Activated CD4-positive, alpha-beta T cell treated with anti-CD3 and anti-CD28 coated beads, Interleukin-2, amount 10 ng/mL, durations not matched to agents 24 days and 14 days (primary cell): ENCODE measurements around the gene MBOAT7. TPM values are rescaled to one million over a fixed set of nuclear protein-coding genes. Genes with fewer than 3 reads are reported as not detected.
A peak's percentile ranks its signal among the peaks of the same experiment; 100 is the strongest.
"Not testable (repeated sequence)": the region's sequence is repeated elsewhere in the genome, so short reads cannot be mapped to it uniquely, and the experiment has no call there.

ENCODE experiments used
- DNase-seq: peaks from one replicate; pipeline ENCODE4 v3.0.0; 2022
- H3K27ac Mint-ChIP-seq: one replicate; pipeline ENCODE4 v1.8.0; 2022; ENCODE audit warnings: mild to moderate bottlenecking, mixed read lengths
- H3K27me3 Mint-ChIP-seq: one replicate; pipeline ENCODE4 v1.8.0; 2022; ENCODE audit warnings: mixed read lengths
- H3K36me3 Mint-ChIP-seq: one replicate; pipeline ENCODE4 v1.8.0; 2022; ENCODE audit warnings: low read depth, mild to moderate bottlenecking, mixed read lengths
- H3K4me1 Mint-ChIP-seq: one replicate; pipeline ENCODE4 v1.8.0; 2021; ENCODE audit warnings: mixed read lengths
- H3K4me3 Mint-ChIP-seq: one replicate; pipeline ENCODE4 v1.8.0; 2022; ENCODE audit warnings: mild to moderate bottlenecking, moderate library complexity, mixed read lengths
- H3K9me3 Mint-ChIP-seq: one replicate; pipeline ENCODE4 v1.8.0; 2021; ENCODE audit warnings: mixed read lengths
- intact Hi-C: fragments of 100-400 bp; cut with micrococcal nuclease; formaldehyde crosslinking; loops from one replicate; pipeline ENCODE4 v1.15.1; 2023
- total RNA-seq: library from RNA; stranded (reverse); gene quantifications from 2 replicates; pipeline ENCODE4 v1.2.3, GENCODE V29; 2022

The MBOAT7 gene
- total RNA-seq, 1 donor from 2014 or later: 291 TPM

DNA sequence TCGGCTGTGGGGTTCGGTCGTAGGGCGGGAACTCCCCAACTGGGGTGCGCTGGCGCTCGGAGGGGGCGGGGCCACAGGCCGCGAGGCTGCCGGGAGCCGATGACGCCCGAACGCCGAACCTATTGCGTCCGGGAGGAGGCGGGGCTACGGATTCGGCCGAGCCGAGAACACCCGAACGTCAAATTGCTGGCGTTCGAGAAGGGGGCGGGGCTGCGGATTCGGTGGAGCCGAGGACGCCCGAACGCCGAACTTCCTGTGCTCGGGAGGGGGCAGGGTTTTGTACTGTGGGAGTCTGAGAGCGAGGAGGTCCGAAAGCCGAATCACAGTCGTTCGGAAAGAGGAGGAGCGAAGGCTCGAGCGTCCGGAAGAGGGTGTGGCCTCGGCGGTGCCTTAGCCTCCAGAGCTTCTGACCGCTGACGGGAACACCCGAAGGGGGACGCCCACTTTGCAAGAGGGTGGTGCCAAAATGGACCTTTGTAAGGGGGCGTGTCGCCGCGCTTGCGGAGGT, 1.2 kb upstream of the MBOAT7 start:
- Mint-ChIP-seq H3K36me3 (peaks cover 35% of the 10 kb centered on the region), H3K4me3 (peak overlapping the region; percentile 85), H3K27ac (peak overlapping the region; percentile 98), H3K9me3 (no peaks in the 10 kb centered on the region), H3K27me3 (no peaks in the 10 kb centered on the region), H3K4me1 (peaks cover 30% of the 10 kb centered on the region)
- peak; percentile 100 for DNase-seq
- intact Hi-C loops: loop anchor here (1.0 to 5.0 kb wide), 4 partner anchors 10 to 272 kb away; partner anchors contain the start of genes CNOT3, LENG1, LENG9 and RPS9

DNA sequence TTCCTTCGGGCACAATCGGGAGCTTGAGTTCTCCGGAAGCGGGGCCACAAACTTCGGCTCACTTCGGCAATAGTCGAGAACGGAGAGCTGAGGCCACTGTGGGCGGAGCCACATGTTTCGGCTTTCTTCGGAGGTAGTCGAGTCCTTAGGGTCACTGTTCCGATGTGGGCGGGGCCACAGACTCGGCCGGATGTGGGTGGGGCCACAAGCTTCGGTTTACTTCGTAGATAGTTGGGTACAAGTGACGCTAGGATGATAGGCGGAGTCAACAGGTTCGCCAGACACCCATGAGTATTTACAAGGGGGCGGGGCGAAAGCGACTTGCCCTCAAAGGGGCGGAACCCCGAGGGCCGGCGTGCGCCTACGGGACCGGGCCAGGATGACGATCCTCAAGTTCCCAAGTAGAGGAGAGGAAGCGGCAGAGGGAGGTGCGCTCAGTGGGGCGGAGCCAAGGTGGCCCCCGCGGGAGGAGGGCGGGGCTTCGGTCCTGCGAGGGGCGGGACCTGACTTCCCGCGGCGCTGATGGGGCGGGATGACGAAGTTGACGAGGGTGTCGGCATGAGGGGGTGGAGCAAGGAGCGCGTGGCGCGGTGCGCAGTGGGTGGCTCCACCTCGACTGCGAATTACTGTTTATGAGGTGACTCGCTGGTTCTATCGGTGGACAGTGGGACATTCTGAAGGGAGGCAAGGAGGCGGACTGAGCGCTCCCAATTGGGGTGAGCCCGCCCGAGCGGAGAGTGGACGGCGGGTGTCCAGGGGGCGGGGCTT, 539 bp upstream of the MBOAT7 start:
- peaks cover 35% of the 10 kb centered on the region for H3K36me3 Mint-ChIP-seq
- DNase-seq: peak; percentile 100
- no peaks in the 10 kb centered on the region for H3K27me3 Mint-ChIP-seq
- H3K4me1 Mint-ChIP-seq: peaks cover 28% of the 10 kb centered on the region
- peak overlapping the region; percentile 85 for H3K4me3 Mint-ChIP-seq
- H3K9me3 Mint-ChIP-seq: no peaks in the 10 kb centered on the region
- peak overlapping the region; percentile 98 for H3K27ac Mint-ChIP-seq
- intact Hi-C loops: loop anchor here (1.0 to 5.0 kb wide), 4 partner anchors 10 to 272 kb away; partner anchors contain the start of genes CNOT3, LENG1, LENG9 and RPS9

GRCh38 chr19:54188215-54188871, 1.0 kb downstream of the MBOAT7 start:
- peak; percentile 88 for DNase-seq
- peaks cover 28% of the 10 kb centered on the region for H3K4me1 Mint-ChIP-seq
- peak overlapping the region; percentile 85 for H3K4me3 Mint-ChIP-seq
- intact Hi-C loops: loop anchor here (1.0 kb wide), 1 partner anchor 22 kb away; no protein-coding TSS in a partner anchor
- H3K36me3 Mint-ChIP-seq: peaks cover 39% of the 10 kb centered on the region
- peak overlapping the region; percentile 95 for H3K27ac Mint-ChIP-seq
- no peaks in the 10 kb centered on the region for H3K9me3 Mint-ChIP-seq
- H3K27me3 Mint-ChIP-seq: no peaks in the 10 kb centered on the region

DNA sequence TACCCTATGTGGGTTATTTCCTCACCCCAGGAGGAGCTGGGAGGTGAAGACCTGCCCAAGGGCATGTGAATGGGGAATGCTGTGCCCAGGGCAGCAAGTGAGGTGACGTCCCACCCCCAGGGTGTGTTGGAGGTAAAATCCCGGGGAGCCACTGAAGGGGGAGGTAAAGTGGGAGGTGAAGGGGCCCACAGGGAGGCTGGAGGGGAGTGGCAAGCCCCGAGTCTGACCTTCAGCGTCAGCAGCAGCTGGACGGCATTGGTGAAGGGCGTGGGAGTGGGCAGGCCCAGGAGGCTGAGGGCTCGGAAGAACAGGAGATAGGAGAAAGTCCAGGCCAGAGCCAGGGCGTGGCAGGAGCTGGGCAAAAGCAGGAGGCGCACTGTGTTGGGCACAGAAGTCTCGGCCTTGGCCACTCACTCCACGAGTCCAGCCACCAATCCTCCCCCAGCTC, 2.4 kb downstream of the MBOAT7 start:
- intact Hi-C loops: no loop called here
- Mint-ChIP-seq H3K4me3 (peak overlapping the region; percentile 85), H3K36me3 (peaks cover 42% of the 10 kb centered on the region), H3K9me3 (no peaks in the 10 kb centered on the region), H3K27ac (peak overlapping the region; percentile 95), H3K4me1 (peaks cover 20% of the 10 kb centered on the region), H3K27me3 (no peaks in the 10 kb centered on the region)
- DNase-seq: no peak

- peaks cover 15% of the 10 kb centered on the region for H3K4me1 Mint-ChIP-seq
- H3K27ac Mint-ChIP-seq: no peak overlapping the region
- no peak for DNase-seq
- no peaks in the 10 kb centered on the region for H3K27me3 Mint-ChIP-seq
- intact Hi-C loops: no loop called here
- H3K4me3 Mint-ChIP-seq: no peak overlapping the region
- H3K36me3 Mint-ChIP-seq: peaks cover 40% of the 10 kb centered on the region
- H3K9me3 Mint-ChIP-seq: no peaks in the 10 kb centered on the region
These were observed 3.0 kb downstream of the MBOAT7 start for GRCh38 chr19:54186351-54186750.

- Mint-ChIP-seq H3K9me3 (no peaks in the 10 kb centered on the region), H3K27me3 (no peaks in the 10 kb centered on the region), H3K36me3 (peaks cover 55% of the 10 kb centered on the region), H3K4me1 (peaks cover 15% of the 10 kb centered on the region), H3K4me3 (no peak overlapping the region), H3K27ac (no peak overlapping the region)
- intact Hi-C loops: no loop called here
- no peak for DNase-seq
These were observed 5.9 kb downstream of the MBOAT7 start for GRCh38 chr19:54183431-54183830.

DNA sequence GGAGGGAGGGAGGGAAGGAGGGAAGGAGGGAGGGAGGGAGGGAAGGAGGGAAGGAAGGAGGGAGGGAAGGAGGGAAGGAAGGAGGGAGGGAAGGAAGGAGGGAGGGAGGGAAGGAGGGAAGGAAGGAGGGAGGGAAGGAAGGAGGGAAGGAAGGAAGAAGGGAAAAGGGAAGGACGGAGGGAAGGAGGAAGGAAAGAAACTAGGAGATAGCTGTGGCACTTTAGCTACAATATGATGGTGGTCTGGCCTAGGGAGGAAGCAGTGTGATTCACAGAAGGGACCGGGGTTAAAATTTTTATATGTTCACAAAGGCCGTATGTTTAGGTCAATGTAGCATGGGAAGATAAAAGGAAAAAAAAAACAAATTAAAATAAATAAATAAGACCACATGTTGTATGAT, 7.5 kb downstream of the MBOAT7 start:
- not testable (repeated sequence) for H3K9me3 Mint-ChIP-seq, DNase-seq

GRCh38 chr19:54180691-54181091, 8.7 kb downstream of the MBOAT7 start:
- Mint-ChIP-seq H3K27ac (no peak overlapping the region), H3K4me3 (no peak overlapping the region), H3K27me3 (no peaks in the 10 kb centered on the region), H3K36me3 (peaks cover 45% of the 10 kb centered on the region), H3K9me3 (no peaks in the 10 kb centered on the region), H3K4me1 (no peaks in the 10 kb centered on the region)
- intact Hi-C loops: no loop called here
- DNase-seq: no peak

More for the DNA sequence above, 7.5 kb downstream of the MBOAT7 start:
- intact Hi-C loops, H3K4me3 Mint-ChIP-seq, H3K4me1 Mint-ChIP-seq, H3K27me3 Mint-ChIP-seq, H3K27ac Mint-ChIP-seq: not testable (repeated sequence)
- H3K36me3 Mint-ChIP-seq: peaks cover 49% of the 10 kb centered on the region

- Mint-ChIP-seq H3K4me3 (no peak overlapping the region), H3K4me1 (no peaks in the 10 kb centered on the region), H3K9me3 (no peaks in the 10 kb centered on the region), H3K27ac (no peak overlapping the region), H3K27me3 (no peaks in the 10 kb centered on the region), H3K36me3 (peaks cover 44% of the 10 kb centered on the region)
- intact Hi-C loops: no loop called here
- no peak for DNase-seq
These were observed 9.4 kb downstream of the MBOAT7 start for GRCh38 chr19:54179921-54180461.

DNA sequence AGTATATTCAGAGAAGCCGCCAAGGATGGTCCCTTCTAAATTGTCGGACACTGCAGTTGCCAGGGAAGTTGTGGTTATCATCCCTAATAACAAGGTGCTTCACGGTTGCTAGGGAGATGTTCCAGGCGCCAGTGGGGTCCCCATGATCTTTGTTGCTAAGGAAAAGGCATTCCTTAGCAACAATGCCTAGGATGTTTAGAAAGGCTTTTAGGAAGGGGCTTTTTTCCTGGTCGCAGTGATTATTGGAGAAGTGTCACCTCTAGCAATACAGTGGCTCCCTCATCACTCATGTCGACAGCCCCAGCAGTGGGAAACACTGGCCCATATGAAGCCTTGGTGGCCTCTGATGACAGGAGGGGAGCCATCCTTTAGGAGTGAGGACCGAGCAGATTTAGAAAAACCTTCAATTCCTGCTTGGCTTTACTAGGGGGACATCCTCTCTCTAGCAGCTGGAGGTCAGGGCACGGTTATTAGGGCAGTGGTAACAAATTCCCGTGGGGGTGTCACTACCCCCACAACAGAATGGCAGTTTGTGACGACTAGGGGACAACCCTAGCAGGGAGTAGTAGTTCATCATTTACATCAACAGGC, 10.0 kb downstream of the MBOAT7 start:
- Mint-ChIP-seq H3K9me3 (no peaks in the 10 kb centered on the region), H3K4me1 (no peaks in the 10 kb centered on the region), H3K27me3 (no peaks in the 10 kb centered on the region), H3K27ac (no peak overlapping the region), H3K36me3 (peaks cover 46% of the 10 kb centered on the region), H3K4me3 (no peak overlapping the region)
- intact Hi-C loops: no loop called here
- DNase-seq: no peak

DNA sequence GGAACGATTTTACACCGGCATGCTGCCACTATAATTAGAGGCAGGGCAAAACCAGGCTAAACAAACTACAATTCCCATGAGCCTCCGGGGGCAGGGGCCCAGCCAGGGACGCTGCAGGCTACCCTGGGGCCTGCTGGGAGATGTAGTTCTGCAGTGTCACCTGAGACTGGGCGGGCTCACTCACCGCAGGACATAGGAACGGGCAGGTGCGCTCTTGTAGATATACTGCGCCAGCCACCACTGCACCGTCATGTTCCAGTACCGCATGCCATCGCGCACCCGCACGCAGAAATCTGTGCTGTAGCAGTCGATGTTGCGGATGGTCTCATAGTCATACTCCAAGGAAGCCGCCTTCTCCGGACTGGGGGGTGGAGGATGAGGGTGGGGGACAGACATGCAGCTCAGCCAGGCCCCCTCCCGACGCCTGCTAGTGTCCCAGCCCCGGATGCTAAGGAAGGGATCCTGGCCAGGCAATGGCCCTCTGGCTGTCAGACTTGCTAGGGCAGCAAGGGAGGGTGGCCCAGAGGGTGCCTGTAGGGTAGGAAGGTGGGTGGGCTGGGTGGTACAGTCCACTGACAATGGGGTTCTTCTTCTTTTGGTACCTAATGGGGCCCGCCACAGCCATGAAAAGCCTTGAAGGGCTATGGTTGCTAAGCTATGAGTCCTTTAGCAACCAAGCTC, 10.7 kb downstream of the MBOAT7 start:
- peak; percentile 85 for DNase-seq
- H3K27ac Mint-ChIP-seq: no peak overlapping the region
- no peak overlapping the region for H3K4me3 Mint-ChIP-seq
- no peaks in the 10 kb centered on the region for H3K4me1 Mint-ChIP-seq
- H3K36me3 Mint-ChIP-seq: peaks cover 40% of the 10 kb centered on the region
- H3K9me3 Mint-ChIP-seq: no peaks in the 10 kb centered on the region
- intact Hi-C loops: no loop called here
- no peaks in the 10 kb centered on the region for H3K27me3 Mint-ChIP-seq

- no peaks in the 10 kb centered on the region for H3K27me3 Mint-ChIP-seq
- no peak overlapping the region for H3K4me3 Mint-ChIP-seq
- no peaks in the 10 kb centered on the region for H3K9me3 Mint-ChIP-seq
- DNase-seq: no peak
- H3K36me3 Mint-ChIP-seq: peaks cover 21% of the 10 kb centered on the region
- intact Hi-C loops: no loop called here
- no peak overlapping the region for H3K27ac Mint-ChIP-seq
- no peaks in the 10 kb centered on the region for H3K4me1 Mint-ChIP-seq
These were observed 15.2 kb downstream of the MBOAT7 start for GRCh38 chr19:54173951-54174834.
